Measurements from ENCODE around the gene LRSAM1.
"Not testable (repeated sequence)": the region's sequence is repeated elsewhere in the genome, so short reads cannot be mapped to it uniquely, and the experiment has no call there.

Gene LRSAM1

GRCh38 chr9:127457191-127457878 is 6.0 kb downstream of the LRSAM1 start:
- DNase-seq (ENCODE audit: low read depth): no peak

DNA sequence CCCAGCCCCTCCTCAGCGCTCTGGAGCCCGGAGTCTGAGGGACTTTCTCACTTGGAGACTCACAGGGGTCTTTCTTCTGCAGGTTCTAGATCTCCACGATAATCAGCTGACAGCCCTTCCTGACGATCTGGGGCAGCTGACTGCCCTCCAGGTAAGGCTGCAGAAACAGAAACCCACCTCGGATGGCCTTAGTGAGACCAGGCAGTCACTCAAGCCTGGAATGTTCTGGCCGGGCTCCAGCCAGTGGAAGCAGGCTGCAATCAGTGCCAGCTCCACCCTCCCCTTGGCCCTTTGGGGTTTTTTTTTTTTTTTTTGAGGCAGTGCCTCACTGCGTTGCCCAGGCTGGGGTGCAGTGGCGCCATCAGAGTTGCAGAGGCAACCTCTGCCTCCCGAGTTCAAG is 7.6 kb downstream of the LRSAM1 start:
- DNase-seq (ENCODE audit: low read depth): no peak

DNA sequence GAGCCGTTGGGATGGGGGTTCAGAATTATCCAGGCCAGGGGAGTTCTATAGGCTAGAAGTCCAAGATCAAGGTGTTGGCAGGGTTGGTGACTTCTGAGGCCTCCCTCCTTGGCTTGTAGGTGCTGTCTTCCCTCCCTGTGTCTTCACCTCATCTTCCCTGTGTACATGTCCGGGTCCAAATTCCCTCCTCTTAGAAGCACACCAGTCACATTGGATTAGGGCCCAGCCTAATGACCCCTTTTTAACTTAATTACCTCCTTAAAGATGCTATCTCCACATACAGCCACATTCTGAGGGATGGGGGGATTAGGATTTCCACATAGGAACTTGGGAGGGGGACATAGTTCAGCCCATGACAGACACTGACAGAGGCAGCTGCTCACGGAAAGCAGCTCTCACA is 12.1 kb downstream of the LRSAM1 start:
- DNase-seq (ENCODE audit: low read depth): no peak

GRCh38 chr9:127463911-127464310 is 12.6 kb downstream of the LRSAM1 start:
- DNase-seq (ENCODE audit: low read depth): no peak

GRCh38 chr9:127466407-127466917 is 15.2 kb downstream of the LRSAM1 start:
- not testable (repeated sequence) for DNase-seq (ENCODE audit: low read depth)

DNA sequence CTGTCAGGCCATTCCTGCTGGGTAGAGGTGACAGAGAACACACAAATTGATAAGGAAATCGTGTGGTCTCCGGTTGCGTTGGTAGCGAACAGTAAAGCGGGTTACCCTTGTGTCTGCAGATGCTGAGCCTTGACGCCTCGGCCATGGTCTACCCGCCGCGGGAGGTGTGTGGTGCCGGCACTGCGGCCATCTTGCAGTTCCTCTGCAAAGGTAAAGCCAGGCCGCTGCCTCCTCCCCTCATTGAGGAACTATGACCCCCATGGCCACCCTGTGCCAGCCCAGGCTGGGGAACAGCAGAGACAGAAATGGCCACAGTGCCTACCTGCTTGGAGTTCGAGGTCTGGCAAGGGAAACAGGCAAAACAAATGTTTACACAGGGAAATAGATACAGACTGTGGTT is 16.3 kb downstream of the LRSAM1 start:
- DNase-seq (ENCODE audit: low read depth): no peak

GRCh38 chr9:127470662-127471061 is 19.4 kb downstream of the LRSAM1 start:
- no peak for DNase-seq (ENCODE audit: low read depth)

DNA sequence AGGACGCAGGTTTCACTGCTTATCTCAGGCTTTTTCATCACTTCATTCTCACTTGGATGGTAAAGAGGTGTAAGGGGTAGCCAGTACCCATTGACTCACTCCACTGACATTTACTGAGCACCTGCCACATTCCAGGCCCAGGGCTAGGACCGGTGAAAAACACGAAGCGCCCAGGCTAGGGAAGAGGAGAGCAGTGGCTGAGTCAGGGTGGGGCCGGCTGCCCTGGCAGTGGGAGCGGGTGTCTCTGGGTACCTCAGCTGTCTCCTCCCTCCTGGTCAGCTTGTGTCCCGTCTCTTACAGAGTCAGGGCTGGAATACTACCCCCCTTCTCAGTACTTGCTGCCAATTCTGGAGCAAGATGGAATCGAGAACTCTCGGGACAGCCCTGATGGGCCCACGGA is 22.2 kb downstream of the LRSAM1 start:
- DNase-seq (ENCODE audit: low read depth): no peak

DNA sequence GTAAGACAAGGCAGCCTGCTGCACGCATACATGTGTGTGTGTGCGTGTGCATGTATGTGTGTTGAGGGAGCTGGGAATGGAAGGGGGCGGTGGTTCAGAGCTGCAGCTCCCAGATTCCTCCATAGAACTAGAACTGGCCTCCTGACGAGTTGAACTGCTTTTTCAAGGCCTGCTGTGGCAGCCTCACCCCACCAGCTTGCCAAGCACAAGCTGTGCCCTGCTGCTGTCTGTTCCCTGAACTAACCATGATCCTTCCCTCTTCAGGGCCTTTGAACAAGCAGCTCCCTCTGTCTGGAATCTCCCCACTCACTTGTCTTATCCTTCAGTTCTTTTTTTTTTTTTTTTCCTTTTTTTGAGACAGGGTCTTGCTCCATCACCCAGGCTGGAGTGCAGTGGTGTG is 22.6 kb downstream of the LRSAM1 start:
- no peak for DNase-seq (ENCODE audit: low read depth)

- DNase-seq (ENCODE audit: low read depth): no peak
Measured at GRCh38 chr9:127474592-127474991, 23.3 kb downstream of the LRSAM1 start.

GRCh38 chr9:127479507-127480081 is 28.3 kb downstream of the LRSAM1 start:
- DNase-seq (ENCODE audit: low read depth): no peak

DNA sequence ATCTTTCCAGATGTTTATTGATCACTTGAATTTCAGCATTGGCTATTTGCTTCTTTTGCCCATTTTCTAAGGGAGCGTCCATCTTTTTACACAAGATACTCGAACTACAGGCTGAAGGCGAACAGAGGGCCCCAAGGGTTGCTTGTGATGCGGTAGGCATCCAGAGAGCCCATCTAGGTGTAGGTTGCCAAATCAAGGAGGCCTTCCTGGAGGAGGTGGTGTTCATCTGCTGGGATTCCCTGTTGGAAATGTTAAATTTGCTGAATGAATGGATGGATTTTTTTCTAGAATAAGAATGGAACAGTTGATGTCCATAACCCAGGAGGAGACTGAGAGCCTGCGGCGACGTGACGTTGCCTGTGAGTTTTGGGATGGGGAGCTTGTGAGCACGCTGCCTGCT is 31.4 kb downstream of the LRSAM1 start:
- no peak for DNase-seq (ENCODE audit: low read depth)

DNA sequence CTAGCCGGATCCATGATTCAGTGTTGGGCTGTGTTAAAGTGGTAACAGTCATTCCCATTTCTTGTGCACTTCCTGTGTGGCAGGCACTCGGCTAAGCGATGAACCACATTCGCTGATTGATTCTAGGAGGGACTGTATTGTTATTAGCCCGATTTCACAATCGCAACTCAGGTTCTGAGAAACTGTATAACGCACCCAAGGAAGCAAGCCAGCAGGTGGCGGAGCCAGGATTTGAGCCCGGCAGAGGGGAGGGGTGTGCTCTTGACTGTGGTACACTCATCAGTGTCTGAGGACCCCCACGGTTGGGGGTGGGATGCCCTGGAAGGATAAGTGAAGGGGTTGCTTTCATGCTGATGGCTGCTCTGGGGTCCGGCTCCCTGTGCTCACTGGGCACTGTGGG is 34.7 kb downstream of the LRSAM1 start:
- DNase-seq (ENCODE audit: low read depth): no peak

- DNase-seq (ENCODE audit: low read depth): no peak
Measured at GRCh38 chr9:127488946-127489345, 37.6 kb downstream of the LRSAM1 start.

GRCh38 chr9:127489471-127490115 is 38.3 kb downstream of the LRSAM1 start:
- no peak for DNase-seq (ENCODE audit: low read depth)

DNA sequence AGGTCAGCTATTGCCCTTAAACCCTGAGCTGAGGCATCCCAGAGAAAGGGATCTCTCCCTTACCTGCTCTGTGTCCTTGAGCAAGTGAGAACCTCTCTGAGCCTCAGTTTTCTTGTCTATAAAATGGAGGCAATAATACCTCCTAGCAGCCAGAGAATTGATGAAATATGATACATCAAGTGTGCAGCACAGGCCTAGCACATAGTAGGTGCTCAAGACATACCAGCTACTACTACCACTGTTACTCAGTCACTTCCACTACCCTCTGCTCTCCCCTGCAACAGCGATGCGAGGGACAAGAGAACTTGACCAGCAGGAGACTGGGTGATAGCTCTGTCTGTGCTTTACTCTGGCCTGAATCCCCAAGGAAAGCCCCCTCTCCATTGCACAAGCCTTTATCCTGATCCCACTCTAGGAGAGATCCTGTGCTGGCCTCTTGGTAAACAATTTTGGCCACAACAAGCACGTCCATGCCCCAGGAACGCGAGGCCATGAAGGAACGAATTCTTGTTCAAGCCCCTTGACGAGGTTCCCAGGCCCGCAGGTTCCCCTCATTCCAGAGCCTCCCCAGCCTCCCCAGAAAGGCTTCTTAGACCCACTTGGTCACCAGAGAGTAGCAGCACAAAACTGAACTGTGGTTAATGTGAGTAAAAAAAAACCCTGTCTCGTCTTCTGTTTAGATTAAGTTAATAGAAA is 39.4 kb downstream of the LRSAM1 start:
- no peak for DNase-seq (ENCODE audit: low read depth)

DNA sequence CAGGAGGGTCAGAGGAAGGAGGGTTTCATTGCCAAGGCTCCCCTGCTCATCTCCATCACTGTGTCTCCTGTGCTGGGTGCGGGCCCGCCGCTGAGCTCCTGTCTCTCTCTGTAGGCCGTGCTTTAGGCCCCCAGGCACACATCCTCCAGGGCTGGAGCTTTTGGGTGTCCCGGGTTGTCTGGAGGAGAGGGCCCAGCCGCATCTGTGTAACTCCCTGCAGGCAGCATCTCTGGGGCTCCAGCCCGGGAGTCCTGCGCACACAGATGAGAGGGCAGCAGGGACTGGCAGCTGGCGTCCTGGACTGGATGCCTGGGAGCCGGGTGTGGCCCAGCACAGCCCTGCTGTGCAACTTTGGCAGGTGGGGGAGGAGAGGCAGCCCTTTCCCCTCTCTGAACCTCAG is 40.2 kb downstream of the LRSAM1 start:
- DNase-seq (ENCODE audit: low read depth): no peak

GRCh38 chr9:127492616-127493015 is 41.3 kb downstream of the LRSAM1 start:
- no peak for DNase-seq (ENCODE audit: low read depth)

GRCh38 chr9:127493592-127494303 is 42.4 kb downstream of the LRSAM1 start:
- no peak for DNase-seq (ENCODE audit: low read depth)

DNA sequence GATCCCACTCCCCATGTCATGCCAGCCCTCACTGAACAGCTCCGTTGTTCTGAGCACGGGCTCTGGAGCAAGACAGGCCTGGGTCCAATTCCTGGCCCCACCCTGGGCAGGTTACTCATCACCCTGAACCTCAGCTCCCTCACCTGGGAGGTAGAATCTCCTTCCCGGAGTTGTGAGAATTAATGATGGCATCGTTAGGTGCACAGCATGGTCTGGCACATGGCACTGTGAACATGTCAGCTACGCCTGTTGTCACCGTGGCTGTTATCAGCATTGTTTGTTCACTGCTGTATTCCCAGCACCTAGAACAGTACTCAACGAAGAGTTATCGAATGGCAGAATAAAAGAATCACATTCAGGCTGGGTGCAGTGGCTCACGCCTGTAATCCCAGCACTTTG is 43.0 kb downstream of the LRSAM1 start:
- no peak for DNase-seq (ENCODE audit: low read depth)

DNA sequence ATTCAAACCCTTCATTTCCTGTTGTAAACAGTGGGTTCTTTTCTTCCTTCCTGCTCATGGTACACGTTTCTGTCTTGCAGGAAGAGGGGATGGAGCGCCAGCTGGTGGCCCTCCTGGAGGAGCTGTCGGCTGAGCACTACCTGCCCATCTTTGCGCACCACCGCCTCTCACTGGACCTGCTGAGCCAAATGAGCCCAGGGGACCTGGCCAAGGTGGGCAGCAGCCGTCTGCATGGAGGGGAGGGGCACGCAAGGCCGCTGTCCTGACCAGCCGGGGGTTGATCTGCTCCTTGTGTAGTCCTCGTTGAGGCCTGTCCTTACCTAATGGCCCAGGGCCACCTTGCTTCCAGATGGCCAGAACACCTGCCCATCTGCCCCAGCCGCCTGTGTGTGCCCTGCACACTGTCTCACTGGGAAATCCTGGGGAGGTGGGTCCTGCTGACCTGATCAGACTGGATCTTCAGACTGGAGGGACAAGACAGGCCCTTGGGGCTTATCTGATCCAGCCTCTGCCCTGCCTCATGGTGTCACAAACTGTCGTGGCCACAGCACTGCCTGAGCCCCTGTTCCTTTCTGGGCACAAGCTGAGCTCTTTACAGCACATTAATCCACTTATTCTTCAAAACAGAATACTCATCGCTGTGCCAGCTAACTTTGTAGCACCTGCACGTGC is 44.7 kb downstream of the LRSAM1 start:
- DNase-seq (ENCODE audit: low read depth): no peak

DNA sequence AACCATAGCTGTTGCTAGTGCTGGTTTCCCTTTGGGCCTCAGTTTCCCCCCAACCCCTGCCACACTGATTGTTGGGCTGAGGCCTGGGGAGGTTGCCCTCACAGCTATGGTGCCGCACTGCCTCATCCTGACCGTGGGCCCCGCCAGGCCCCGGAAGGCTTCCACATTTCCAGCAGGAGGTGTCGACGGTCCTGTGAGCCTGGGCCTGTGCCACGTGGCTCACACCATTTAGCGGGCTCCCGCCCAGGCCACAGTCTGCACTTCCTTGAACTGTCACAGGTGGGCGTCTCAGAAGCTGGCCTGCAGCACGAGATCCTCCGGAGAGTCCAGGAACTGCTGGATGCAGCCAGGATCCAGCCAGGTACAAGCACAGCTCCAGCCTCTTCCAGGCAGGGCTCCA is 45.7 kb downstream of the LRSAM1 start:
- no peak for DNase-seq (ENCODE audit: low read depth)
